Coronary artery (tissue), 2 donors: Measurements from ENCODE around the gene GRIK2.

Experiments
- DNase-seq: peaks from one replicate; pipeline ENCODE4 v3.0.0-alpha.2; 2017; ENCODE audit warnings: low spot score
- H3K27ac ChIP-seq, 2 donors: fragments of 200-600 bp; sonication (generic); one replicate each; pipeline ENCODE4 v1.5.1; 2016 to 2019
- H3K4me3 ChIP-seq: fragments of 200-600 bp; sonication (generic); 2 replicates; pipeline ENCODE4 v1.5.1; 2016; ENCODE audit warnings: mild to moderate bottlenecking, moderate library complexity
- TF ChIP-seq, protein P1 (sequence below): fragments of 200-600 bp; sonication (generic); IDR thresholded peaks from one replicate; pipeline ENCODE4 v1.5.1; 2019; ENCODE audit warnings: antibody characterized with exemption

The GRIK2 gene

GRCh38 chr6:101956961-101957360, 563.5 kb downstream of the GRIK2 start:
- no peak for DNase-seq
- H3K4me3 ChIP-seq, result no peak overlapping the region

GRCh38 chr6:101961357-101961756, 567.8 kb downstream of the GRIK2 start:
- DNase-seq, result no peak
- H3K4me3 ChIP-seq, result no peak overlapping the region
- TF ChIP-seq, protein P1, sequence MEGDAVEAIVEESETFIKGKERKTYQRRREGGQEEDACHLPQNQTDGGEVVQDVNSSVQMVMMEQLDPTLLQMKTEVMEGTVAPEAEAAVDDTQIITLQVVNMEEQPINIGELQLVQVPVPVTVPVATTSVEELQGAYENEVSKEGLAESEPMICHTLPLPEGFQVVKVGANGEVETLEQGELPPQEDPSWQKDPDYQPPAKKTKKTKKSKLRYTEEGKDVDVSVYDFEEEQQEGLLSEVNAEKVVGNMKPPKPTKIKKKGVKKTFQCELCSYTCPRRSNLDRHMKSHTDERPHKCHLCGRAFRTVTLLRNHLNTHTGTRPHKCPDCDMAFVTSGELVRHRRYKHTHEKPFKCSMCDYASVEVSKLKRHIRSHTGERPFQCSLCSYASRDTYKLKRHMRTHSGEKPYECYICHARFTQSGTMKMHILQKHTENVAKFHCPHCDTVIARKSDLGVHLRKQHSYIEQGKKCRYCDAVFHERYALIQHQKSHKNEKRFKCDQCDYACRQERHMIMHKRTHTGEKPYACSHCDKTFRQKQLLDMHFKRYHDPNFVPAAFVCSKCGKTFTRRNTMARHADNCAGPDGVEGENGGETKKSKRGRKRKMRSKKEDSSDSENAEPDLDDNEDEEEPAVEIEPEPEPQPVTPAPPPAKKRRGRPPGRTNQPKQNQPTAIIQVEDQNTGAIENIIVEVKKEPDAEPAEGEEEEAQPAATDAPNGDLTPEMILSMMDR, result no peak
- H3K27ac ChIP-seq, result no peak overlapping the region

More at GRCh38 chr6:101956961-101957360, 563.5 kb downstream of the GRIK2 start:
- no peak overlapping the region for H3K27ac ChIP-seq
- TF ChIP-seq, protein P1, result no peak

- DNase-seq, result no peak
- TF ChIP-seq, protein P1, result no peak
These were observed 587.4 kb downstream of the GRIK2 start for GRCh38 chr6:101980924-101981323.

GRCh38 chr6:101986476-101986875, 593.0 kb downstream of the GRIK2 start:
- no peak overlapping the region for H3K27ac ChIP-seq
- DNase-seq, result no peak
- no peak overlapping the region for H3K4me3 ChIP-seq
- TF ChIP-seq, protein P1, result no peak

More at GRCh38 chr6:101980924-101981323, 587.4 kb downstream of the GRIK2 start:
- Histone ChIP-seq H3K27ac (no peak overlapping the region), H3K4me3 (no peak overlapping the region)

- no peak overlapping the region for H3K27ac ChIP-seq
These were observed 598.8 kb downstream of the GRIK2 start for GRCh38 chr6:101992286-101992685.

GRCh38 chr6:101994521-101994920, 601.0 kb downstream of the GRIK2 start:
- DNase-seq, result no peak
- Histone ChIP-seq H3K4me3 (no peak overlapping the region), H3K27ac (no peak overlapping the region)
- TF ChIP-seq, protein P1, result no peak

More at GRCh38 chr6:101992286-101992685, 598.8 kb downstream of the GRIK2 start:
- DNase-seq, result no peak
- H3K4me3 ChIP-seq, result no peak overlapping the region
- TF ChIP-seq, protein P1, result no peak

DNA sequence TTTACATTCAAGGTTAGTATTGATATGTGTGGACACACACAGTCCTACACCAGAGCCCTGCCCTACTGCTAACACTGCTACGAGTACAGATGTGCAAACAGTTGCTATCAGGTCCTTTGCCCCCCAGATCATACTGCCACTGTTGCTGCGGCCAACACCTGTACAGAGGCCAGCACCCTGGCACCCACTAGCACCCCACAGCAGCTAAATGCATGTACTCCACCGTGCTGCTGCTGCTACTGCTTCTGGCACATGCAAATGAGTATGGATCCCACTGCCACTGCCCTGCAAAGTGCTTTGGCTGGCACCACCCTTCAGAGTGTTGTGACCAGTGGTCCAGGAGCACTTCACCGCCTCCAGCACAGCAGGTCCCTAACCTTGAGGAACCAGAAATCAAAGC, 621.9 kb downstream of the GRIK2 start:
- H3K27ac ChIP-seq, result no peak overlapping the region
- H3K4me3 ChIP-seq, result no peak overlapping the region
- TF ChIP-seq, protein P1, result no peak
- DNase-seq, result no peak
